ENCODE data around the gene SEMA5B.

The SEMA5B gene

DNA sequence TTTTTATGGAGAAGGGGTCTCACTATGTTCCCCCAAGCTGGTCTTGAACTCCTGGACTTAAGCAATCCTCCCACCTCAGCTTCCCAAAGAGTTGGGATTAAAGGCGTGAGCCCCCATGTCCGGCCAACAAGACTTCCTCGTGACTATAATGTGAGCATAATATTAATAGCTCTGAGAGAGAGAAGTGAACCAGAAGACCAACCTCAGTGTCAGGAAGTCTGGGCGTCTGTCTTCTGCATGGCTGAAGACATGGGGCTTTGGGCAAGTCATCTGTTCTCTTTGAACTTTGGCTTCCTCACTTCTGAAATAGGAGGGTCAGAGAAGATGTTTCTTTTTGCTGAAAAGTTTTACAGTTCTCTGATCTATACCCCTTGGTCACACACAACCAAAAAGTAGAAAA lies 140.6 kb downstream of the SEMA5B start:
- TF ChIP-seq, protein P1, sequence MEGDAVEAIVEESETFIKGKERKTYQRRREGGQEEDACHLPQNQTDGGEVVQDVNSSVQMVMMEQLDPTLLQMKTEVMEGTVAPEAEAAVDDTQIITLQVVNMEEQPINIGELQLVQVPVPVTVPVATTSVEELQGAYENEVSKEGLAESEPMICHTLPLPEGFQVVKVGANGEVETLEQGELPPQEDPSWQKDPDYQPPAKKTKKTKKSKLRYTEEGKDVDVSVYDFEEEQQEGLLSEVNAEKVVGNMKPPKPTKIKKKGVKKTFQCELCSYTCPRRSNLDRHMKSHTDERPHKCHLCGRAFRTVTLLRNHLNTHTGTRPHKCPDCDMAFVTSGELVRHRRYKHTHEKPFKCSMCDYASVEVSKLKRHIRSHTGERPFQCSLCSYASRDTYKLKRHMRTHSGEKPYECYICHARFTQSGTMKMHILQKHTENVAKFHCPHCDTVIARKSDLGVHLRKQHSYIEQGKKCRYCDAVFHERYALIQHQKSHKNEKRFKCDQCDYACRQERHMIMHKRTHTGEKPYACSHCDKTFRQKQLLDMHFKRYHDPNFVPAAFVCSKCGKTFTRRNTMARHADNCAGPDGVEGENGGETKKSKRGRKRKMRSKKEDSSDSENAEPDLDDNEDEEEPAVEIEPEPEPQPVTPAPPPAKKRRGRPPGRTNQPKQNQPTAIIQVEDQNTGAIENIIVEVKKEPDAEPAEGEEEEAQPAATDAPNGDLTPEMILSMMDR (IDR thresholded peaks at IDR 0.05), result no peak
- H3K36me3 ChIP-seq, result peaks cover 40% of the 10 kb centered on the region
- no peaks in the 10 kb centered on the region for H3K4me1 ChIP-seq (ENCODE audit: control insufficient read depth in 1 of 2, insufficient read depth in 1 of 2, low read depth in 1 of 2, low read length in 1 of 2)
- H3K9me3 ChIP-seq, result no peaks in the 10 kb centered on the region
- H3K4me3 ChIP-seq (ENCODE audit: low read depth in 1 of 2, low read length in 1 of 2), result no peak overlapping the region
- no peaks in the 10 kb centered on the region for H3K27me3 ChIP-seq
- no peak overlapping the region for H3K27ac ChIP-seq

DNA sequence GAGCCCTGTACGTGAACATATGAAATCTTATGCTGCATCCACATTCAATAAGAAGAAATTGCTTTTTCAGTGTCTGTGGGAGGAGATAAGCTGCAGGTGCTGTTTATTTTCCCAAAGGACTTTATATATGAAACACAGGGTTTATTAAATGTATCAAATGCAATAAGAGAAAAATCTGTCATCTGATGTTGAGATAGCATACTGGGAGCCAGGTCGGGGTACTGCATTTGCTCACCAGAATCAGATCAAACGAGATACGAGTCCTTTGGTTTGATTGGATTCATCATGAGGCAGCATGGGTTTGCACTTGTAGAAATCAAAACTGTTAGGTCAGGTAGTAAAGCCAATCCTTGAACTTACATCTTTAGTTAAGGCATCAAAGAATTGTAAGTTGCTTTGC lies 141.3 kb downstream of the SEMA5B start:
- Histone ChIP-seq H3K4me3 (ENCODE audit: low read depth in 1 of 2, low read length in 1 of 2) (no peak overlapping the region), H3K27me3 (no peaks in the 10 kb centered on the region), H3K27ac (no peak overlapping the region), H3K9me3 (no peaks in the 10 kb centered on the region), H3K4me1 (ENCODE audit: control insufficient read depth in 1 of 2, insufficient read depth in 1 of 2, low read depth in 1 of 2, low read length in 1 of 2) (no peaks in the 10 kb centered on the region), H3K36me3 (peaks cover 47% of the 10 kb centered on the region)
- TF ChIP-seq, protein P1 (IDR thresholded peaks at IDR 0.05), result no peak

DNA sequence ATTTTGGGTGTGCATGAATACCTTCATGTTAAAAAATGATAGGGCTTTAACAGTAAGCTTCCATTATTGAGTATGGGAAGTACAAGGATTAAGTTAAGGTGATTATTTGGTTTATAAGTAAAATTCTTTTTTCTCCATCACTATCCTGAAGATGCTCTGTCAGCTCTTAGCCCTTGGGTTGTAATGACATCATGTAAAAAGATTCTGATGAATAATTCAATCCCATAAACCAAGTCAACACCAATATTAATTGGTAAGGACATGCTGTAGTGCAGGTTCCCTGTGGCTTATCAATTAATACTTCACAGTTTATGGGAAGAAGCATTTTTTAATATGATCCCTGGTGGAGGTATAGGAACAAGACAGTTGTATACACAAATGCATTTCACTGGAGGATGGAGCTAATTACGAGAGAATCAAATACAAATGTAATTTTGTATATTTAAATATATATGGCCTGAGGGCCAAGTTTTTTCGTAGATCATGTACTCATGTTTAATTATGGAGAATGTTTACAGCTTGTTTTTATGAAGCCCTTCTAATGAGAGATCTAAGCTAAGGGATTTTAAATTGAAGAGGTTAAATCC lies 145.1 kb downstream of the SEMA5B start:
- H3K4me1 ChIP-seq (ENCODE audit: control insufficient read depth in 1 of 2, insufficient read depth in 1 of 2, low read depth in 1 of 2, low read length in 1 of 2), result no peaks in the 10 kb centered on the region
- H3K9me3 ChIP-seq, result no peaks in the 10 kb centered on the region
- peaks cover 65% of the 10 kb centered on the region for H3K36me3 ChIP-seq
- H3K27ac ChIP-seq, result no peak overlapping the region
- no peaks in the 10 kb centered on the region for H3K27me3 ChIP-seq
- no peak overlapping the region for H3K4me3 ChIP-seq (ENCODE audit: low read depth in 1 of 2, low read length in 1 of 2)
- TF ChIP-seq, protein P1 (IDR thresholded peaks at IDR 0.05), result no peak

DNA sequence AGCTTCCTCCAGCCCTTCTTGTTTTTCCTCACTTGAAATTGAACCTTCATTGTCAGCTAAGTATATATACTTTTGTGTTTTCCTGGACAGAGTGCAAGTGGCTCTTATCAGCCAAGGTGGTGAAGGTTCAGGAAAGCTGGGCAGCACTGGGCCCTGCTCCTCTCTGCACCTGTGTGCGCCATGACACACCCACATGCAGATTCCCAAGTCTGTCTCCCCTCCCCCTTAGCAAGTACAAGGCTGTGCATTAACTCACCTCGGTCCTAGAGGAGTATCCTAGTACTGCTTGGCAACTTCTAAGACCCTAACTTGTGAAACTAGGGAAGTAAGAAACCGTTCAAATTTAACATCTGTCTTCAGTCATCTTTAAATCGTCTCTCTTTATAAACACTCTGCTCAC lies 146.9 kb downstream of the SEMA5B start:
- no peak overlapping the region for H3K27ac ChIP-seq
- H3K9me3 ChIP-seq, result no peaks in the 10 kb centered on the region
- TF ChIP-seq, protein P1 (IDR thresholded peaks at IDR 0.05), result no peak
- H3K4me3 ChIP-seq (ENCODE audit: low read depth in 1 of 2, low read length in 1 of 2), result no peak overlapping the region
- no peaks in the 10 kb centered on the region for H3K4me1 ChIP-seq (ENCODE audit: control insufficient read depth in 1 of 2, insufficient read depth in 1 of 2, low read depth in 1 of 2, low read length in 1 of 2)
- H3K36me3 ChIP-seq, result peaks cover 49% of the 10 kb centered on the region
- no peaks in the 10 kb centered on the region for H3K27me3 ChIP-seq

DNA sequence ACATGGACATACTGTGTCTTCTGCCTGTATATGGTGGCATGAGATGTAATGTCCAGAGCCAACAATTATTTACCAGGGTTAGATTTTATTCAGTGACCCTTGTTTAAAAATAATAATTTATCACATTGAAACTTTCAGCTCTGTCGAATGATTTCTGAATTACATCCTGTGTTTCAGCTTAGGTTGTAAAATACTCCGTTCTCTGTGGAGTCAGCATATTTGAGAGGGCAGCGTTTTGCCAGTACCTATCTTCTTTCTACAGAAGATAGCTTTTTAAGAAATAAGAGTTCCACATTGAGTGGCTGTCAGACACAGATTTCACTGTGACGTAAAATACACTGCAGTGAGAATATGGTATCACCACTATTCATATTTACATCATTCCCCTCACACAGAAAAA lies 147.4 kb downstream of the SEMA5B start:
- Histone ChIP-seq H3K4me3 (ENCODE audit: low read depth in 1 of 2, low read length in 1 of 2) (no peak overlapping the region), H3K4me1 (ENCODE audit: control insufficient read depth in 1 of 2, insufficient read depth in 1 of 2, low read depth in 1 of 2, low read length in 1 of 2) (no peaks in the 10 kb centered on the region), H3K9me3 (no peaks in the 10 kb centered on the region), H3K36me3 (peaks cover 54% of the 10 kb centered on the region), H3K27me3 (no peaks in the 10 kb centered on the region), H3K27ac (no peak overlapping the region)
- TF ChIP-seq, protein P1 (IDR thresholded peaks at IDR 0.05), result no peak

All from neutrophil (primary cell).